GM12878 (cell line): ENCODE measurements around the gene ATP1A1.

Experiments used
- EZH2 ChIP-seq: IDR thresholded peaks from 2 replicates; pipeline ENCODE4 v1.6.1; 2012; ENCODE audit warnings: low read depth, mild to moderate bottlenecking, control low read depth, inconsistent platforms, low read length, borderline replicate concordance; ENCODE audit not compliant: control insufficient read depth
- NFIC ChIP-seq: IDR thresholded peaks from 2 replicates; pipeline ENCODE4 v1.6.1; 2012; ENCODE audit warnings: low read depth, mild to moderate bottlenecking, inconsistent platforms, low read length, moderate library complexity
- SMC3 ChIP-seq: IDR thresholded peaks from 2 replicates; pipeline ENCODE4 v1.6.1; 2011; ENCODE audit warnings: low read length, improper control_type of control experiment, borderline replicate concordance
- SPI1 ChIP-seq: IDR thresholded peaks from 2 replicates; pipeline ENCODE4 v1.6.1; 2011; ENCODE audit warnings: low read depth, mild to moderate bottlenecking, low read length, moderate library complexity, borderline replicate concordance; ENCODE audit not compliant: insufficient read depth
- USF2 ChIP-seq: IDR thresholded peaks from 2 replicates; pipeline ENCODE4 v1.6.1; 2011; ENCODE audit warnings: low read depth, low read length, improper control_type of control experiment, borderline replicate concordance
- TF ChIP-seq, protein P1 (sequence below), 3 experiments: IDR thresholded peaks in 2 of 3; conservative IDR thresholded peaks in 1 of 3; 2 replicates each; pipeline ENCODE4 v1.5.1; 2011; ENCODE audit warnings: low read depth in 3 of 3, low read length in 3 of 3, mild to moderate bottlenecking in 3 of 3, control low read depth in 2 of 3, moderate library complexity in 2 of 3, inconsistent platforms in 1 of 3, mixed read lengths in 1 of 3; ENCODE audit not compliant: control insufficient read depth in 2 of 3, insufficient read depth in 1 of 3; ENCODE audit errors: extremely low read depth in 1 of 3

DNA sequence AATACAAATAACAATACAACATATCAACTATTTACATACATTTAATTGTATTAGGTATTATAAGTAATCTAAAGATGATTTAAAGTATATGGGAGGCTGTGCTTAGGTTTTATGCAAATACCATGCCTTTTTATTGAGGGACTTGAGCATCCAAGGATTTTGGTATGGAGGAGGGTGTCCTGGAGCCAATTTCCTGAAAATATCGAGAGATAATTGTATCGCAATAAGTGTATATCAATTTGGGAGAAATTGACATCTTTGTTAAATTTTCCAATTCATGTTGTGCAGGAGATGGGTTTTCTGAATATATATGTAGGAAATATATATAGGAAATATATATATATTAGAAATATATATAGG lies 63.5 kb downstream of the ATP1A1 start:
- TF ChIP-seq USF2, result no peak
- TF ChIP-seq SPI1, result no peak
- TF ChIP-seq, protein P1, sequence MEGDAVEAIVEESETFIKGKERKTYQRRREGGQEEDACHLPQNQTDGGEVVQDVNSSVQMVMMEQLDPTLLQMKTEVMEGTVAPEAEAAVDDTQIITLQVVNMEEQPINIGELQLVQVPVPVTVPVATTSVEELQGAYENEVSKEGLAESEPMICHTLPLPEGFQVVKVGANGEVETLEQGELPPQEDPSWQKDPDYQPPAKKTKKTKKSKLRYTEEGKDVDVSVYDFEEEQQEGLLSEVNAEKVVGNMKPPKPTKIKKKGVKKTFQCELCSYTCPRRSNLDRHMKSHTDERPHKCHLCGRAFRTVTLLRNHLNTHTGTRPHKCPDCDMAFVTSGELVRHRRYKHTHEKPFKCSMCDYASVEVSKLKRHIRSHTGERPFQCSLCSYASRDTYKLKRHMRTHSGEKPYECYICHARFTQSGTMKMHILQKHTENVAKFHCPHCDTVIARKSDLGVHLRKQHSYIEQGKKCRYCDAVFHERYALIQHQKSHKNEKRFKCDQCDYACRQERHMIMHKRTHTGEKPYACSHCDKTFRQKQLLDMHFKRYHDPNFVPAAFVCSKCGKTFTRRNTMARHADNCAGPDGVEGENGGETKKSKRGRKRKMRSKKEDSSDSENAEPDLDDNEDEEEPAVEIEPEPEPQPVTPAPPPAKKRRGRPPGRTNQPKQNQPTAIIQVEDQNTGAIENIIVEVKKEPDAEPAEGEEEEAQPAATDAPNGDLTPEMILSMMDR (IDR thresholded peaks at IDR 0.05 in 2 of 3, conservative IDR thresholded peaks at IDR 0.05 in 1 of 3; ENCODE audit: control insufficient read depth in 2 of 3, extremely low read depth in 1 of 3, insufficient read depth in 1 of 3, low read depth in 3 of 3, low read length in 3 of 3), result no peak
- no peak for TF ChIP-seq SMC3
- TF ChIP-seq EZH2, result no peak
- no peak for TF ChIP-seq NFIC
